WTC11 (cell line): ENCODE measurements around the gene MGST1. TPM values are rescaled to one million over a fixed set of nuclear protein-coding genes. Genes with fewer than 3 reads are reported as not detected.
A peak's percentile ranks its signal among the peaks of the same experiment; 100 is the strongest.

ENCODE experiments used
- ATAC-seq: fragments of 200-7000 bp; cut with Tn5 transposase; 2 replicates; pipeline ENCODE4 v1.10.0; 2021; ENCODE audit warnings: mild to moderate bottlenecking, moderate library complexity
- CTCF ChIA-PET: fragments of 300-600 bp; sonication (Branson Sonifier 250); formaldehyde crosslinking; loops from one replicate; lab custom pipeline; 2021; ENCODE audit warnings: antibody characterized with exemption; lab: Charles Lee
- POLR2A ChIA-PET: fragments of 350-600 bp; sonication (Branson Sonifier 250); formaldehyde crosslinking; loops from one replicate; lab custom pipeline; 2021; ENCODE audit warnings: antibody characterized with exemption; lab: Charles Lee
- DNase-seq: peaks from one replicate; pipeline ENCODE4 v3.0.0; 2021; ENCODE audit warnings: low spot score
- H3K27ac Mint-ChIP-seq: 2 replicates; pipeline ENCODE4 v1.8.0; 2021; ENCODE audit warnings: mixed read lengths
- H3K27me3 Mint-ChIP-seq: 2 replicates; pipeline ENCODE4 v1.8.0; 2021; ENCODE audit warnings: low read depth, mild to moderate bottlenecking, moderate library complexity, mixed read lengths
- H3K36me3 Mint-ChIP-seq: 2 replicates; pipeline ENCODE4 v1.8.0; 2021; ENCODE audit warnings: mixed read lengths
- H3K4me1 Mint-ChIP-seq: 2 replicates; pipeline ENCODE4 v1.8.0; 2022; ENCODE audit warnings: mixed read lengths
- H3K4me3 Mint-ChIP-seq: 2 replicates; pipeline ENCODE4 v1.8.0; 2021; ENCODE audit warnings: mild to moderate bottlenecking, moderate library complexity, mixed read lengths
- H3K9me3 Mint-ChIP-seq: 2 replicates; pipeline ENCODE4 v1.8.0; 2021; ENCODE audit warnings: mixed read lengths
- AR ChIP-seq: fragments of 250-450 bp; sonication (Bioruptor Pico); IDR thresholded peaks from 2 replicates; pipeline ENCODE4 v1.9.0; 2021; ENCODE audit warnings: mild to moderate bottlenecking
- CBFB ChIP-seq: sonication (generic); formaldehyde crosslinking; IDR thresholded peaks from 2 replicates; pipeline ENCODE4 v1.8.1; 2022; ENCODE audit warnings: mild to moderate bottlenecking, low read depth, missing genetic modification reagents
- E2F4 ChIP-seq: sonication (generic); formaldehyde crosslinking; IDR thresholded peaks from 2 replicates; pipeline ENCODE4 v1.8.1; 2022; ENCODE audit warnings: low read depth, mild to moderate bottlenecking, moderate library complexity, missing genetic modification reagents, borderline replicate concordance
- ETV6 ChIP-seq: sonication (generic); formaldehyde crosslinking; IDR thresholded peaks from 2 replicates; pipeline ENCODE4 v1.8.1; 2022; ENCODE audit warnings: mild to moderate bottlenecking, missing genetic modification reagents
- GABPB1 ChIP-seq: sonication (generic); formaldehyde crosslinking; IDR thresholded peaks from 2 replicates; pipeline ENCODE4 v1.8.1; 2023; ENCODE audit warnings: mild to moderate bottlenecking, missing genetic modification reagents
- GTF2I ChIP-seq: fragments of 250-450 bp; sonication (Bioruptor Pico); conservative IDR thresholded peaks from 2 replicates; pipeline ENCODE4 v1.4.0; 2021; ENCODE audit warnings: mild to moderate bottlenecking
- MAX ChIP-seq: sonication (generic); formaldehyde crosslinking; IDR thresholded peaks from 2 replicates; pipeline ENCODE4 v1.8.0; 2022; ENCODE audit warnings: mild to moderate bottlenecking, missing genetic modification reagents
- MLX ChIP-seq: sonication (generic); formaldehyde crosslinking; IDR thresholded peaks from 2 replicates; pipeline ENCODE4 v1.8.1; 2023; ENCODE audit warnings: mild to moderate bottlenecking, missing genetic modification reagents, moderate library complexity
- MXD4 ChIP-seq: fragments of 250-450 bp; sonication (Bioruptor Pico); IDR thresholded peaks from 2 replicates; pipeline ENCODE4 v1.8.0; 2021; ENCODE audit warnings: mild to moderate bottlenecking, moderate library complexity, borderline replicate concordance
- OVOL2 ChIP-seq: fragments of 250-450 bp; sonication (Bioruptor Pico); IDR thresholded peaks from 2 replicates; pipeline ENCODE4 v1.9.0; 2021; ENCODE audit warnings: mild to moderate bottlenecking, borderline replicate concordance
- RORB ChIP-seq: fragments of 250-450 bp; sonication (Bioruptor Pico); IDR thresholded peaks from 2 replicates; pipeline ENCODE4 v1.9.0; 2021; ENCODE audit warnings: mild to moderate bottlenecking
- SOX15 ChIP-seq: fragments of 250-450 bp; sonication (Bioruptor Pico); IDR thresholded peaks from 2 replicates; pipeline ENCODE4 v1.9.0; 2021; ENCODE audit warnings: mild to moderate bottlenecking
- SP1 ChIP-seq: sonication (generic); formaldehyde crosslinking; conservative IDR thresholded peaks from 2 replicates; pipeline ENCODE4 v1.8.1; 2022; ENCODE audit warnings: missing genetic modification reagents
- TEAD1 ChIP-seq: sonication (generic); formaldehyde crosslinking; IDR thresholded peaks from 2 replicates; pipeline ENCODE4 v1.8.0; 2022; ENCODE audit warnings: mild to moderate bottlenecking, missing genetic modification reagents
- ZBTB21 ChIP-seq: sonication (generic); formaldehyde crosslinking; IDR thresholded peaks from 2 replicates; pipeline ENCODE4 v1.8.1; 2023; ENCODE audit warnings: mild to moderate bottlenecking, missing genetic modification reagents, borderline replicate concordance
- ZNF138 ChIP-seq: sonication (generic); formaldehyde crosslinking; conservative IDR thresholded peaks from 2 replicates; pipeline ENCODE4 v1.8.1; 2022; ENCODE audit warnings: mild to moderate bottlenecking, moderate library complexity, missing genetic modification reagents
- total RNA-seq: library from RNA; stranded (reverse); gene quantifications from 3 replicates; pipeline ENCODE4 v1.2.3, GENCODE V29; 2021
- TF ChIP-seq, protein P1 (sequence below): fragments of 200-600 bp; IDR thresholded peaks from 2 replicates; pipeline ENCODE4 v1.8.0; 2022; ENCODE audit warnings: antibody characterized with exemption
- TF ChIP-seq, protein P2 (sequence below): sonication (generic); formaldehyde crosslinking; IDR thresholded peaks from 2 replicates; pipeline ENCODE4 v1.8.0; 2022; ENCODE audit warnings: mild to moderate bottlenecking, missing genetic modification reagents
- TF ChIP-seq, protein P3 (sequence below): fragments of 250-450 bp; sonication (Bioruptor Pico); IDR thresholded peaks from 2 replicates; pipeline ENCODE4 v2.1.2; 2022; ENCODE audit warnings: mild to moderate bottlenecking, moderate library complexity
- TF ChIP-seq, protein P4 (sequence below): sonication (generic); formaldehyde crosslinking; IDR thresholded peaks from 2 replicates; pipeline ENCODE4 v1.8.0; 2022; ENCODE audit warnings: missing genetic modification reagents

Gene MGST1
- total RNA-seq, 1 experiment from 2014 or later: 285 TPM

DNA sequence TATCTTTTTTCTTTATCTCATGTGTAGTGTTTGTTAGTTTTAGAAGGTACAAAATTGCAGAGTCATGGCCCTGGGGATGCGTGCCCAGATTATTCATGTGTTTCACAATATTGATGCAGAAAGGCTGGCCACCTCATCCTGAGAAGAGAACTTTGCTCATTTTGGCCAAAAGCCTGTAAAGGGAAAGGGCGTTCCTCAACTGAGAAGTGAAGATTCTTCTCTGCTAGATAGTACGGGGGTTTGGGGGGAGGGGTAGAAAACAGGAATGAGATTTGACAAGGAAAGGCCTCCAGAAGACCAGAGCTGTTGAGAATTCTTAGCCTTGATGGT lies 1.7 kb downstream of the MGST1 start:
- no peak for ATAC-seq
- DNase-seq: no peak
- H3K27me3 Mint-ChIP-seq: no peaks in the 10 kb centered on the region
- CTCF ChIA-PET: no interaction called here
- no peaks in the 10 kb centered on the region for H3K9me3 Mint-ChIP-seq
- H3K4me3 Mint-ChIP-seq: peak overlapping the region; percentile 84
- POLR2A ChIA-PET: interaction anchor here (0.7 kb wide), 1 partner anchor 1636 kb away, joined by 8 read pairs; no protein-coding TSS in a partner anchor
- H3K36me3 Mint-ChIP-seq: peaks cover 31% of the 10 kb centered on the region
- TF ChIP-seq GABPB1 (CRISPR knock-in tag) (0 out of 2 replicates have a peak, but pooled peaks have one; percentile 18), ZBTB21 (CRISPR knock-in tag) (no peak)
- peaks cover 55% of the 10 kb centered on the region for H3K4me1 Mint-ChIP-seq
- H3K27ac Mint-ChIP-seq: peak overlapping the region; percentile 96

DNA sequence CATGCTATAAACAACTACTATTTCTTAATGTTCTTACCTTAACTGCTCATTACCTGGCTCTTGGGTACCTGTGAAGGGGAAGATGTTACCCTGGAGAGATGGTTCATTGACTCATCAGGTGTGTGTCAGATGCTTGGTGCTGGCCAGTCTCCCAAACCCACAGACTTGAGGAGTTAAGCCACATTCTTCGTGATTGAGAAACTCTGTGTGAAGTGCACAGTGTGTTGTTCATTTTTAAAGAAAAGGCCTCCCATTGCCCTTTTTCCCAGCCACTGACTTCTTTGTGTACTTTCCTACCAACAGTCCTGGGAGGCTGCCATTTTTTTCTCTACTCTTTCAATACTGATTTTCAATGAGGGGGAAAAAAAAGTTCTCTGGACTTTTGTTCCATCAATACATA lies 3.2 kb downstream of the MGST1 start:
- Mint-ChIP-seq H3K4me1 (peaks cover 51% of the 10 kb centered on the region), H3K4me3 (peak overlapping the region; percentile 84), H3K36me3 (peaks cover 47% of the 10 kb centered on the region), H3K27ac (peak overlapping the region; percentile 57), H3K27me3 (no peaks in the 10 kb centered on the region), H3K9me3 (no peaks in the 10 kb centered on the region)
- ATAC-seq (no peak), DNase-seq (no peak)
- TF ChIP-seq, protein P1, sequence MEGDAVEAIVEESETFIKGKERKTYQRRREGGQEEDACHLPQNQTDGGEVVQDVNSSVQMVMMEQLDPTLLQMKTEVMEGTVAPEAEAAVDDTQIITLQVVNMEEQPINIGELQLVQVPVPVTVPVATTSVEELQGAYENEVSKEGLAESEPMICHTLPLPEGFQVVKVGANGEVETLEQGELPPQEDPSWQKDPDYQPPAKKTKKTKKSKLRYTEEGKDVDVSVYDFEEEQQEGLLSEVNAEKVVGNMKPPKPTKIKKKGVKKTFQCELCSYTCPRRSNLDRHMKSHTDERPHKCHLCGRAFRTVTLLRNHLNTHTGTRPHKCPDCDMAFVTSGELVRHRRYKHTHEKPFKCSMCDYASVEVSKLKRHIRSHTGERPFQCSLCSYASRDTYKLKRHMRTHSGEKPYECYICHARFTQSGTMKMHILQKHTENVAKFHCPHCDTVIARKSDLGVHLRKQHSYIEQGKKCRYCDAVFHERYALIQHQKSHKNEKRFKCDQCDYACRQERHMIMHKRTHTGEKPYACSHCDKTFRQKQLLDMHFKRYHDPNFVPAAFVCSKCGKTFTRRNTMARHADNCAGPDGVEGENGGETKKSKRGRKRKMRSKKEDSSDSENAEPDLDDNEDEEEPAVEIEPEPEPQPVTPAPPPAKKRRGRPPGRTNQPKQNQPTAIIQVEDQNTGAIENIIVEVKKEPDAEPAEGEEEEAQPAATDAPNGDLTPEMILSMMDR: no peak
- TF ChIP-seq GTF2I (CRISPR knock-in tag) (no peak), OVOL2 (CRISPR knock-in tag) (no peak), SP1 (CRISPR knock-in tag) (no peak), AR (CRISPR knock-in tag) (no peak), MXD4 (CRISPR knock-in tag) (no peak), TEAD1 (no peak), CBFB (CRISPR knock-in tag) (no peak), MLX (CRISPR knock-in tag) (no peak), ETV6 (no peak)
- TF ChIP-seq, protein P2, sequence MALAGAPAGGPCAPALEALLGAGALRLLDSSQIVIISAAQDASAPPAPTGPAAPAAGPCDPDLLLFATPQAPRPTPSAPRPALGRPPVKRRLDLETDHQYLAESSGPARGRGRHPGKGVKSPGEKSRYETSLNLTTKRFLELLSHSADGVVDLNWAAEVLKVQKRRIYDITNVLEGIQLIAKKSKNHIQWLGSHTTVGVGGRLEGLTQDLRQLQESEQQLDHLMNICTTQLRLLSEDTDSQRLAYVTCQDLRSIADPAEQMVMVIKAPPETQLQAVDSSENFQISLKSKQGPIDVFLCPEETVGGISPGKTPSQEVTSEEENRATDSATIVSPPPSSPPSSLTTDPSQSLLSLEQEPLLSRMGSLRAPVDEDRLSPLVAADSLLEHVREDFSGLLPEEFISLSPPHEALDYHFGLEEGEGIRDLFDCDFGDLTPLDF (CRISPR knock-in tag): no peak
- CTCF ChIA-PET: no interaction called here
- POLR2A ChIA-PET: no interaction called here

GRCh38 chr12:16352481-16352880 lies 5.0 kb downstream of the MGST1 start:
- ChIA-PET POLR2A (no interaction called here), CTCF (interaction anchor here (0.9 kb wide), 1 partner anchor 185 kb away, joined by 3 read pairs; no protein-coding TSS in a partner anchor)
- DNase-seq: no peak
- H3K27me3 Mint-ChIP-seq: no peaks in the 10 kb centered on the region
- peaks cover 64% of the 10 kb centered on the region for H3K36me3 Mint-ChIP-seq
- H3K4me1 Mint-ChIP-seq: peaks cover 40% of the 10 kb centered on the region
- no peak overlapping the region for H3K4me3 Mint-ChIP-seq
- ATAC-seq: no peak
- no peaks in the 10 kb centered on the region for H3K9me3 Mint-ChIP-seq
- no peak overlapping the region; the same call in 1 of the 2 replicates for H3K27ac Mint-ChIP-seq
- TF ChIP-seq MAX (CRISPR knock-in tag): no peak
- TF ChIP-seq ZNF138 (CRISPR knock-in tag): no peak
- TF ChIP-seq SOX15 (CRISPR knock-in tag): no peak
- no peak for TF ChIP-seq RORB
- no peak for TF ChIP-seq E2F4 (CRISPR knock-in tag)
- TF ChIP-seq, protein P3, sequence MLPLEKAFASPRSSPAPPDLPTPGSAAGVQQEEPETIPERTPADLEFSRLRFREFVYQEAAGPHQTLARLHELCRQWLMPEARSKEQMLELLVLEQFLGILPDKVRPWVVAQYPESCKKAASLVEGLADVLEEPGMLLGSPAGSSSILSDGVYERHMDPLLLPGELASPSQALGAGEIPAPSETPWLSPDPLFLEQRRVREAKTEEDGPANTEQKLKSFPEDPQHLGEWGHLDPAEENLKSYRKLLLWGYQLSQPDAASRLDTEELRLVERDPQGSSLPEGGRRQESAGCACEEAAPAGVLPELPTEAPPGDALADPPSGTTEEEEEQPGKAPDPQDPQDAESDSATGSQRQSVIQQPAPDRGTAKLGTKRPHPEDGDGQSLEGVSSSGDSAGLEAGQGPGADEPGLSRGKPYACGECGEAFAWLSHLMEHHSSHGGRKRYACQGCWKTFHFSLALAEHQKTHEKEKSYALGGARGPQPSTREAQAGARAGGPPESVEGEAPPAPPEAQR: no peak
- TF ChIP-seq ZBTB21 (CRISPR knock-in tag): no peak
- TF ChIP-seq, protein P4, sequence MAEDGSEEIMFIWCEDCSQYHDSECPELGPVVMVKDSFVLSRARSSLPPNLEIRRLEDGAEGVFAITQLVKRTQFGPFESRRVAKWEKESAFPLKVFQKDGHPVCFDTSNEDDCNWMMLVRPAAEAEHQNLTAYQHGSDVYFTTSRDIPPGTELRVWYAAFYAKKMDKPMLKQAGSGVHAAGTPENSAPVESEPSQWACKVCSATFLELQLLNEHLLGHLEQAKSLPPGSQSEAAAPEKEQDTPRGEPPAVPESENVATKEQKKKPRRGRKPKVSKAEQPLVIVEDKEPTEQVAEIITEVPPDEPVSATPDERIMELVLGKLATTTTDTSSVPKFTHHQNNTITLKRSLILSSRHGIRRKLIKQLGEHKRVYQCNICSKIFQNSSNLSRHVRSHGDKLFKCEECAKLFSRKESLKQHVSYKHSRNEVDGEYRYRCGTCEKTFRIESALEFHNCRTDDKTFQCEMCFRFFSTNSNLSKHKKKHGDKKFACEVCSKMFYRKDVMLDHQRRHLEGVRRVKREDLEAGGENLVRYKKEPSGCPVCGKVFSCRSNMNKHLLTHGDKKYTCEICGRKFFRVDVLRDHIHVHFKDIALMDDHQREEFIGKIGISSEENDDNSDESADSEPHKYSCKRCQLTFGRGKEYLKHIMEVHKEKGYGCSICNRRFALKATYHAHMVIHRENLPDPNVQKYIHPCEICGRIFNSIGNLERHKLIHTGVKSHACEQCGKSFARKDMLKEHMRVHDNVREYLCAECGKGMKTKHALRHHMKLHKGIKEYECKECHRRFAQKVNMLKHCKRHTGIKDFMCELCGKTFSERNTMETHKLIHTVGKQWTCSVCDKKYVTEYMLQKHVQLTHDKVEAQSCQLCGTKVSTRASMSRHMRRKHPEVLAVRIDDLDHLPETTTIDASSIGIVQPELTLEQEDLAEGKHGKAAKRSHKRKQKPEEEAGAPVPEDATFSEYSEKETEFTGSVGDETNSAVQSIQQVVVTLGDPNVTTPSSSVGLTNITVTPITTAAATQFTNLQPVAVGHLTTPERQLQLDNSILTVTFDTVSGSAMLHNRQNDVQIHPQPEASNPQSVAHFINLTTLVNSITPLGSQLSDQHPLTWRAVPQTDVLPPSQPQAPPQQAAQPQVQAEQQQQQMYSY (CRISPR knock-in tag): no peak
